HepG2 (cell line): ENCODE results near the gene ABTB2. TPM values are rescaled to one million over a fixed set of nuclear protein-coding genes. Genes with fewer than 3 reads are reported as not detected.

Experiments
- ATAC-seq: fragments of 200-7000 bp; cut with Tn5 transposase; 3 replicates; pipeline ENCODE4 v1.9.1; 2020; ENCODE audit warnings: mild to moderate bottlenecking, moderate library complexity
- BruUV-seq: library from RNA; stranded (reverse); fragments of 400-500 nt; replicated peaks from 2 replicates; lab custom pipeline; 2021; lab: Mats Ljungman, UMichigan
- CTCF ChIA-PET: fragments of 300-600 bp; formaldehyde crosslinking; extraction: SDS; loops from one replicate; lab custom pipeline; 2021; ENCODE audit warnings: low total read pairs, inconsistent platforms, low intra/inter-chr PET ratio; lab: Yijun Ruan, JAX
- POLR2A ChIA-PET: fragments of 350-600 bp; sonication (Branson Sonifier 250); formaldehyde crosslinking; loops from one replicate; lab custom pipeline; 2020; ENCODE audit warnings: antibody characterized with exemption, inconsistent platforms; lab: Yijun Ruan, JAX
- DNase-seq: peaks from one replicate; pipeline ENCODE4 v3.0.0-alpha.2; 2015; ENCODE audit warnings: low spot score
- FAIRE-seq: peaks from 3 replicates; lab custom pipeline; 2011; peaks lifted over from hg19 to GRCh38; lab: Jason Lieb, UNC
- H2AFZ ChIP-seq: one replicate; pipeline ENCODE4 v1.6.1; 2011; ENCODE audit warnings: low read length, inconsistent platforms
- H3K27ac ChIP-seq: fragments of 300-600 bp; 3 replicates; pipeline ENCODE4 v1.8.0; 2011; ENCODE audit warnings: mixed run types, mild to moderate bottlenecking, mixed read lengths, low read length, inconsistent platforms; ENCODE audit not compliant: insufficient read depth; ENCODE audit errors: extremely low read length
- H3K27me3 ChIP-seq, 2 experiments: fragments of 200-600 bp in 1 of 2; 2 replicates in 1 of 2; 3 replicates in 1 of 2; pipeline versions ENCODE4 v1.6.0 to v1.8.0; 2011; ENCODE audit warnings: low read length in 2 of 2, mild to moderate bottlenecking in 2 of 2, moderate library complexity in 2 of 2, inconsistent platforms in 1 of 2; ENCODE audit not compliant: insufficient read depth in 2 of 2, control insufficient read depth in 1 of 2
- H3K36me3 ChIP-seq, 2 experiments: fragments of 200-600 bp in 1 of 2; replicated peaks in 1 of 2; 2 replicates in 1 of 2; 3 replicates in 1 of 2; pipeline versions ENCODE4 v1.5.1 to v1.8.0; 2011; ENCODE audit warnings: low read length in 2 of 2, inconsistent platforms in 1 of 2; ENCODE audit not compliant: insufficient read depth in 2 of 2, control insufficient read depth in 1 of 2
- H3K4me1 ChIP-seq: 2 replicates; pipeline ENCODE4 v1.5.1; 2012; ENCODE audit warnings: low read length, inconsistent platforms; ENCODE audit not compliant: insufficient read depth
- H3K4me2 ChIP-seq: 2 replicates; pipeline ENCODE4 v1.6.0; 2011; ENCODE audit warnings: low read depth, low read length, inconsistent platforms
- H3K4me3 ChIP-seq, 3 experiments: fragments of 200-600 bp in 1 of 3; sonication (generic), shearing (Covaris generic) in 1 of 3; replicated peaks in 1 of 3; 2 replicates each; pipeline ENCODE4 v1.5.1; 2011 to 2016; ENCODE audit warnings: low read length in 3 of 3, inconsistent platforms in 2 of 3, low read depth in 2 of 3, mild to moderate bottlenecking in 2 of 3, control low read depth in 1 of 3, mixed read lengths in 1 of 3; ENCODE audit not compliant: insufficient read depth in 1 of 3
- H3K79me2 ChIP-seq: one replicate; pipeline ENCODE4 v1.6.1; 2011; ENCODE audit warnings: low read length, inconsistent platforms; ENCODE audit not compliant: insufficient read depth
- H3K9ac ChIP-seq: 2 replicates; pipeline ENCODE4 v1.6.0; 2011; ENCODE audit warnings: mild to moderate bottlenecking, low read depth, low read length, inconsistent platforms; ENCODE audit not compliant: insufficient read depth
- H3K9me3 ChIP-seq: 2 replicates; pipeline ENCODE4 v1.5.1; 2012; ENCODE audit warnings: mild to moderate bottlenecking, low read length
- H4K20me1 ChIP-seq: 2 replicates; pipeline ENCODE4 v1.6.0; 2011; ENCODE audit warnings: inconsistent platforms, mild to moderate bottlenecking, low read length, moderate library complexity; ENCODE audit not compliant: insufficient read depth
- CEBPB ChIP-seq: IDR thresholded peaks from 2 replicates; pipeline ENCODE4 v1.6.1; 2011; ENCODE audit warnings: low read depth, low read length, improper control_type of control experiment, borderline replicate concordance
- CEBPG ChIP-seq: IDR thresholded peaks from 2 replicates; pipeline ENCODE4 v1.6.1; 2016
- MTF2 ChIP-seq: sonication (generic); formaldehyde crosslinking; IDR thresholded peaks from 2 replicates; pipeline ENCODE4 v1.5.0; 2020; ENCODE audit warnings: missing genetic modification reagents, borderline replicate concordance
- SRSF9 ChIP-seq: fragments of 200-400 bp; formaldehyde crosslinking; IDR thresholded peaks from 2 replicates; pipeline ENCODE4 v1.6.1; 2018; ENCODE audit warnings: borderline replicate concordance, mild to moderate bottlenecking, low read depth, low read length; ENCODE audit not compliant: insufficient read depth, poor library complexity, severe bottlenecking
- WGBS: methylation state at CpG from one replicate; pipeline ENCODE4 v1.1.6; 2017; ENCODE audit warnings: low lambda C conversion rate; 5-methylcytosine and 5-hydroxymethylcytosine counted together
- in situ Hi-C: cut with HindIII; loops from 2 replicates; pipeline ENCODE4 v1.10.0; 2017; ENCODE audit warnings: low pct_unique_long_range_greater_than_20kb; ENCODE audit not compliant: extremely low pct_ligation_motif_present
- intact Hi-C: fragments of 100-400 bp; cut with micrococcal nuclease; formaldehyde crosslinking; loops from one replicate; pipeline ENCODE4 v1.10.0; 2022; ENCODE audit not compliant: unreplicated experiment
- polyA plus RNA-seq, 8 experiments: library from polyadenylated mRNA; depleted of rRNA in 3 of 8; stranded (reverse) in 7 of 8; unstranded in 1 of 8; fragments of >200 nt; fragmentation: Illumina TruSeq in 4 of 8; extraction: Trizol in 4 of 8; gene quantifications; 2 replicates each; pipeline versions ENCODE4 v1.2.1 to v1.2.3, GENCODE V29; 2011 to 2016; ENCODE audit warnings: low read depth in 4 of 8, missing spikeins in 1 of 8, mixed read lengths in 1 of 8; ENCODE audit not compliant: insufficient read depth in 1 of 8
- total RNA-seq, 5 experiments: library from RNA; depleted of rRNA; stranded (reverse); fragments of >200 nt; fragmentation: Illumina TruSeq; extraction: Trizol; gene quantifications; 2 replicates each; pipeline ENCODE4 v1.2.3, GENCODE V29; 2016; ENCODE audit warnings: low read depth in 1 of 5
- TF ChIP-seq, protein P1 (sequence below): sonication (generic); formaldehyde crosslinking; IDR thresholded peaks from 2 replicates; pipeline ENCODE4 v1.4.0; 2020; ENCODE audit warnings: missing genetic modification reagents
- TF ChIP-seq, protein P2 (sequence below), 2 experiments: fragments of 450-650 bp in 1 of 2; sonication (generic) in 1 of 2; formaldehyde crosslinking; IDR thresholded peaks; 2 replicates each; pipeline versions ENCODE4 v1.5.0 to v1.8.0; 2020 to 2022; ENCODE audit warnings: mild to moderate bottlenecking in 1 of 2, missing genetic modification reagents in 1 of 2
- TF ChIP-seq, protein P3 (sequence below): conservative IDR thresholded peaks from 2 replicates; pipeline ENCODE4 v1.6.1; 2018; ENCODE audit warnings: missing genetic modification reagents
- TF ChIP-seq, protein P4 (sequence below): sonication (generic); formaldehyde crosslinking; IDR thresholded peaks from 2 replicates; pipeline ENCODE4 v1.4.0; 2020; ENCODE audit warnings: low read depth, mild to moderate bottlenecking, missing genetic modification reagents
- TF ChIP-seq, protein P5 (sequence below): IDR thresholded peaks from 2 replicates; pipeline ENCODE4 v1.6.1; 2018; ENCODE audit warnings: missing genetic modification reagents, mild to moderate bottlenecking, missing compliant biosample characterization
- TF ChIP-seq, protein P6 (sequence below): sonication (generic); formaldehyde crosslinking; IDR thresholded peaks from 2 replicates; pipeline ENCODE4 v1.5.1; 2020; ENCODE audit warnings: missing genetic modification reagents, mild to moderate bottlenecking, borderline replicate concordance

Gene ABTB2
- total and polyA plus RNA-seq, 2 of the 13 experiments (the other 11 are each of a cell fraction or from before 2014, with no cell fraction given) = 5.1 to 15.4 TPM

DNA sequence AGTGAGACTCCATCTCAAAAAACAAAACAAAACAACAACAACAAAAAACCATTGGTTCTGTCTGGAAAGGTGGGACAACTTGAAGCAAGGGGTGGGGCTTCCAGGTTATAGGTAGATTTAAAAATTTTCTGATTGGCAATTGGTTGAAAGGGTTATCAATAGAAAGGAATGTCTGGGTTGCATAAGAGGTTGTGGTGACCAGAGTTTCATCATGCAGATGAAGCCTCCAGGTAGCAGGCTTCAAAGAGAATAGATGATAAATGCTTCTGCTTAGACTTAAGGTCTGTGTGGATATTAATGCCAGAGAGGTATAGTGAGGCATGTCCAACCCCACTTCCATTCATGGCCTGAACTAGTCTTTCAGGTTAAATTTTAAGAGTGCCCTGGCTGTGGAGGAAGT lies 135.8 kb downstream of the ABTB2 start:
- H3K79me2 ChIP-seq = peaks cover 3% of the 10 kb centered on the region
- no peak overlapping the region for H3K4me3 ChIP-seq
- BruUV-seq = no TSS peak
- no peaks in the 10 kb centered on the region for H3K9me3 ChIP-seq
- H3K27ac ChIP-seq = no peak overlapping the region
- no peaks in the 10 kb centered on the region for H3K36me3 ChIP-seq
- no peak overlapping the region for H2AFZ ChIP-seq
- intact Hi-C loops = no loop called here
- TF ChIP-seq, protein P1, sequence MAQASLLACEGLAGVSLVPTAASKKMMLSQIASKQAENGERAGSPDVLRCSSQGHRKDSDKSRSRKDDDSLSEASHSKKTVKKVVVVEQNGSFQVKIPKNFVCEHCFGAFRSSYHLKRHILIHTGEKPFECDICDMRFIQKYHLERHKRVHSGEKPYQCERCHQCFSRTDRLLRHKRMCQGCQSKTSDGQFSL (CRISPR knock-in tag) = no peak
- TF ChIP-seq, protein P2, sequence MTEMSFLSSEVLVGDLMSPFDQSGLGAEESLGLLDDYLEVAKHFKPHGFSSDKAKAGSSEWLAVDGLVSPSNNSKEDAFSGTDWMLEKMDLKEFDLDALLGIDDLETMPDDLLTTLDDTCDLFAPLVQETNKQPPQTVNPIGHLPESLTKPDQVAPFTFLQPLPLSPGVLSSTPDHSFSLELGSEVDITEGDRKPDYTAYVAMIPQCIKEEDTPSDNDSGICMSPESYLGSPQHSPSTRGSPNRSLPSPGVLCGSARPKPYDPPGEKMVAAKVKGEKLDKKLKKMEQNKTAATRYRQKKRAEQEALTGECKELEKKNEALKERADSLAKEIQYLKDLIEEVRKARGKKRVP (CRISPR knock-in tag; IDR thresholded peaks at IDR 0.05) = peak in 1 of 2 experiments; percentile 66; a peak in 1 of 4 replicates
- TF ChIP-seq CEBPG (CRISPR knock-in tag) (peak; percentile 51; the same call in 1 of the 2 replicates), CEBPB (peak; percentile 46; the same call in 1 of the 2 replicates)
- in situ Hi-C loops = no loop called here
- H3K27me3 ChIP-seq = no peaks in the 10 kb centered on the region
- no peak overlapping the region for H3K4me2 ChIP-seq
- no peak for ATAC-seq
- H4K20me1 ChIP-seq = no peaks in the 10 kb centered on the region; the same call in 1 of the 2 replicates
- CTCF ChIA-PET = no interaction called here
- DNase-seq = no peak
- no peak overlapping the region for H3K9ac ChIP-seq
- no peak for FAIRE-seq
- POLR2A ChIA-PET = no interaction called here
- H3K4me1 ChIP-seq = peaks cover 73% of the 10 kb centered on the region

DNA sequence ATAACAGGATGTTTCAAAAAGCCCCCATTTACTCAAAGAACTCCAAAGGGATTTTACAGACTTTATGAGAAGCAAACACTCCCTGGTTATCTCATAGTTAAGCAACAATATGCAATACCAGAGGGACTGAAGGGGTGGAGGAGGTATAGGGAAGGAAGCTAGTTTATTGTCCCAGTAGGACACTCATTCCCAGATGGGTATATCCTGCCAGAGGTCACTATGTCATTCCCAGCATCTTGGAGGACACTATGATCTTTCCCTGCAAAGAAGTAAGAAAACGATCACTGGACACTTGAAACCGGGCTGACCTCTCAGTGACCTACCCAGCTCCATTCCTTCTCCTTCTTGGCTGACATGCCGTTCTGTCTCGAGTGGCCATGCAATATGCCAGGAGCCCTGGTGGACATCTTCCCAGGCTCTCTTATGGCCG lies 137.9 kb downstream of the ABTB2 start:
- Histone ChIP-seq H3K4me1 (peaks cover 73% of the 10 kb centered on the region), H3K9ac (no peak overlapping the region), H4K20me1 (no peaks in the 10 kb centered on the region; the same call in 1 of the 2 replicates), H3K27ac (no peak overlapping the region), H3K27me3 (no peaks in the 10 kb centered on the region), H3K9me3 (no peaks in the 10 kb centered on the region), H2AFZ (no peak overlapping the region), H3K36me3 (no peaks in the 10 kb centered on the region), H3K79me2 (peaks cover 3% of the 10 kb centered on the region), H3K4me2 (no peak overlapping the region), H3K4me3 (no peak overlapping the region)
- ChIA-PET CTCF (no interaction called here), POLR2A (no interaction called here)
- no peak for FAIRE-seq
- DNase-seq = no peak
- no TSS peak for BruUV-seq
- 97% methylated on average over 4 of the region's 5 CpGs for WGBS
- ATAC-seq = no peak
- in situ Hi-C loops = no loop called here
- intact Hi-C loops = no loop called here
- TF ChIP-seq, protein P3, sequence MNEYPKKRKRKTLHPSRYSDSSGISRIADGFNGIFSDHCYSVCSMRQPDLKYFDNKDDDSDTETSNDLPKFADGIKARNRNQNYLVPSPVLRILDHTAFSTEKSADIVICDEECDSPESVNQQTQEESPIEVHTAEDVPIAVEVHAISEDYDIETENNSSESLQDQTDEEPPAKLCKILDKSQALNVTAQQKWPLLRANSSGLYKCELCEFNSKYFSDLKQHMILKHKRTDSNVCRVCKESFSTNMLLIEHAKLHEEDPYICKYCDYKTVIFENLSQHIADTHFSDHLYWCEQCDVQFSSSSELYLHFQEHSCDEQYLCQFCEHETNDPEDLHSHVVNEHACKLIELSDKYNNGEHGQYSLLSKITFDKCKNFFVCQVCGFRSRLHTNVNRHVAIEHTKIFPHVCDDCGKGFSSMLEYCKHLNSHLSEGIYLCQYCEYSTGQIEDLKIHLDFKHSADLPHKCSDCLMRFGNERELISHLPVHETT (CRISPR knock-in tag) = no peak
- TF ChIP-seq, protein P4, sequence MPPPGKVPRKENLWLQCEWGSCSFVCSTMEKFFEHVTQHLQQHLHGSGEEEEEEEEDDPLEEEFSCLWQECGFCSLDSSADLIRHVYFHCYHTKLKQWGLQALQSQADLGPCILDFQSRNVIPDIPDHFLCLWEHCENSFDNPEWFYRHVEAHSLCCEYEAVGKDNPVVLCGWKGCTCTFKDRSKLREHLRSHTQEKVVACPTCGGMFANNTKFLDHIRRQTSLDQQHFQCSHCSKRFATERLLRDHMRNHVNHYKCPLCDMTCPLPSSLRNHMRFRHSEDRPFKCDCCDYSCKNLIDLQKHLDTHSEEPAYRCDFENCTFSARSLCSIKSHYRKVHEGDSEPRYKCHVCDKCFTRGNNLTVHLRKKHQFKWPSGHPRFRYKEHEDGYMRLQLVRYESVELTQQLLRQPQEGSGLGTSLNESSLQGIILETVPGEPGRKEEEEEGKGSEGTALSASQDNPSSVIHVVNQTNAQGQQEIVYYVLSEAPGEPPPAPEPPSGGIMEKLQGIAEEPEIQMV (CRISPR knock-in tag) = no peak
- TF ChIP-seq, protein P5, sequence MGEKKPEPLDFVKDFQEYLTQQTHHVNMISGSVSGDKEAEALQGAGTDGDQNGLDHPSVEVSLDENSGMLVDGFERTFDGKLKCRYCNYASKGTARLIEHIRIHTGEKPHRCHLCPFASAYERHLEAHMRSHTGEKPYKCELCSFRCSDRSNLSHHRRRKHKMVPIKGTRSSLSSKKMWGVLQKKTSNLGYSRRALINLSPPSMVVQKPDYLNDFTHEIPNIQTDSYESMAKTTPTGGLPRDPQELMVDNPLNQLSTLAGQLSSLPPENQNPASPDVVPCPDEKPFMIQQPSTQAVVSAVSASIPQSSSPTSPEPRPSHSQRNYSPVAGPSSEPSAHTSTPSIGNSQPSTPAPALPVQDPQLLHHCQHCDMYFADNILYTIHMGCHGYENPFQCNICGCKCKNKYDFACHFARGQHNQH (CRISPR knock-in tag) = no peak
- no peak for TF ChIP-seq SRSF9
- TF ChIP-seq MTF2 (CRISPR knock-in tag) = no peak
- TF ChIP-seq, protein P6, sequence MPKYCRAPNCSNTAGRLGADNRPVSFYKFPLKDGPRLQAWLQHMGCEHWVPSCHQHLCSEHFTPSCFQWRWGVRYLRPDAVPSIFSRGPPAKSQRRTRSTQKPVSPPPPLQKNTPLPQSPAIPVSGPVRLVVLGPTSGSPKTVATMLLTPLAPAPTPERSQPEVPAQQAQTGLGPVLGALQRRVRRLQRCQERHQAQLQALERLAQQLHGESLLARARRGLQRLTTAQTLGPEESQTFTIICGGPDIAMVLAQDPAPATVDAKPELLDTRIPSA (CRISPR knock-in tag) = no peak
